Esophagus squamous epithelium (tissue), 4 donors: ENCODE results near the gene FPR1.

ENCODE experiments used
- CTCF ChIP-seq, 6 experiments: fragments of 450-650 bp in 4 of 6; fragments of 200-600 bp in 2 of 6; sonication (generic) in 2 of 6; IDR thresholded peaks; one replicate each; pipeline ENCODE4 v1.5.1; 2016 to 2019; ENCODE audit warnings: antibody characterized with exemption in 6 of 6, mild to moderate bottlenecking in 4 of 6, moderate library complexity in 4 of 6
- POLR2A ChIP-seq, 4 donors: fragments of 450-650 bp; IDR thresholded peaks; one replicate each; pipeline ENCODE4 v1.6.1; 2017; ENCODE audit warnings: antibody characterized with exemption in 4 of 4, mild to moderate bottlenecking in 4 of 4, moderate library complexity in 3 of 4

- no peak for TF ChIP-seq CTCF (IDR thresholded peaks at IDR 0.05)
- TF ChIP-seq POLR2A (IDR thresholded peaks at IDR 0.05), result no peak
Measured at GRCh38 chr19:51715850-51716249, 35.8 kb downstream of the FPR1 start.
